ENCODE results near the gene LIMK2.
"Not testable (repeated sequence)": the region's sequence is repeated elsewhere in the genome, so short reads cannot be mapped to it uniquely, and the experiment has no call there.

Gene LIMK2

GRCh38 chr22:31192513-31192912 is 19.6 kb upstream of the LIMK2 start:
- H3K36me3 ChIP-seq (ENCODE audit: control insufficient read depth, insufficient read depth, low read length): no peaks in the 10 kb centered on the region
- no peaks in the 10 kb centered on the region for H3K79me1 ChIP-seq (ENCODE audit: low read length)
- no peak overlapping the region for H3K56ac ChIP-seq (ENCODE audit: low read length)
- H2BK5ac ChIP-seq (ENCODE audit: low read length): no peak overlapping the region
- H2BK15ac ChIP-seq (replicated peaks; ENCODE audit: low read depth): no peak overlapping the region
- no peak overlapping the region for H3K4me2 ChIP-seq (ENCODE audit: low read length)
- no peaks in the 10 kb centered on the region for H3K79me2 ChIP-seq (ENCODE audit: control insufficient read depth, insufficient read depth, low read length)
- H4K8ac ChIP-seq (ENCODE audit: low read depth, low read length): no peak overlapping the region
- H4K5ac ChIP-seq (ENCODE audit: low read length): no peak overlapping the region
- no peak overlapping the region for H3K4me3 ChIP-seq (ENCODE audit: low read length)
- H2AK5ac ChIP-seq (ENCODE audit: low read length): no peak overlapping the region
- H3K27ac ChIP-seq (ENCODE audit: low read depth, low read length): no peak overlapping the region
- no peaks in the 10 kb centered on the region for H3K4me1 ChIP-seq (ENCODE audit: control insufficient read depth, low read depth, low read length)
- no peak overlapping the region for H3K4ac ChIP-seq (ENCODE audit: low read depth, low read length)
- no peak overlapping the region for H3K9ac ChIP-seq (ENCODE audit: low read length)
- H2BK120ac ChIP-seq (ENCODE audit: low read depth, low read length): no peak overlapping the region
- no peak overlapping the region for H3K18ac ChIP-seq (ENCODE audit: low read length)
- H3K23ac ChIP-seq (ENCODE audit: low read length): no peak overlapping the region
- no CpG with 5 or more reads among the region's 2 CpGs for WGBS (ENCODE audit: extremely low coverage, insufficient coverage, low lambda C conversion rate)
- no peaks in the 10 kb centered on the region for H3K27me3 ChIP-seq (ENCODE audit: insufficient read depth, low read length, poor library complexity)
- peak; percentile 87 for DNase-seq

GRCh38 chr22:31193092-31193491 is 19.0 kb upstream of the LIMK2 start:
- Histone ChIP-seq H2BK15ac (replicated peaks; ENCODE audit: low read depth) (no peak overlapping the region), H3K4me3 (ENCODE audit: low read length) (no peak overlapping the region), H3K4ac (ENCODE audit: low read depth, low read length) (no peak overlapping the region), H3K4me2 (ENCODE audit: low read length) (no peak overlapping the region), H2BK120ac (ENCODE audit: low read depth, low read length) (no peak overlapping the region), H2BK5ac (ENCODE audit: low read length) (no peak overlapping the region), H3K18ac (ENCODE audit: low read length) (no peak overlapping the region), H4K5ac (ENCODE audit: low read length) (no peak overlapping the region), H3K56ac (ENCODE audit: low read length) (no peak overlapping the region), H3K27ac (ENCODE audit: low read depth, low read length) (no peak overlapping the region), H4K8ac (ENCODE audit: low read depth, low read length) (no peak overlapping the region), H3K23ac (ENCODE audit: low read length) (no peak overlapping the region), H3K4me1 (ENCODE audit: control insufficient read depth, low read depth, low read length) (no peaks in the 10 kb centered on the region), H3K9ac (ENCODE audit: low read length) (no peak overlapping the region), H3K36me3 (ENCODE audit: control insufficient read depth, insufficient read depth, low read length) (no peaks in the 10 kb centered on the region), H2AK5ac (ENCODE audit: low read length) (no peak overlapping the region), H3K27me3 (ENCODE audit: insufficient read depth, low read length, poor library complexity) (no peaks in the 10 kb centered on the region), H3K79me1 (ENCODE audit: low read length) (no peaks in the 10 kb centered on the region), H3K79me2 (ENCODE audit: control insufficient read depth, insufficient read depth, low read length) (no peaks in the 10 kb centered on the region)
- no CpG with 5 or more reads among the region's 3 CpGs for WGBS (ENCODE audit: extremely low coverage, insufficient coverage, low lambda C conversion rate)
- DNase-seq: peak; percentile 58

GRCh38 chr22:31194681-31195080 is 17.4 kb upstream of the LIMK2 start:
- not testable (repeated sequence) for DNase-seq; H3K18ac ChIP-seq (ENCODE audit: low read length); H4K8ac ChIP-seq (ENCODE audit: low read depth, low read length); H2BK120ac ChIP-seq (ENCODE audit: low read depth, low read length); H3K4me3 ChIP-seq (ENCODE audit: low read length); H3K27me3 ChIP-seq (ENCODE audit: insufficient read depth, low read length, poor library complexity); H4K5ac ChIP-seq (ENCODE audit: low read length); H3K4me2 ChIP-seq (ENCODE audit: low read length); H3K56ac ChIP-seq (ENCODE audit: low read length); H3K4ac ChIP-seq (ENCODE audit: low read depth, low read length); H3K27ac ChIP-seq (ENCODE audit: low read depth, low read length); H2AK5ac ChIP-seq (ENCODE audit: low read length); H2BK5ac ChIP-seq (ENCODE audit: low read length); H2BK15ac ChIP-seq (replicated peaks; ENCODE audit: low read depth); H3K79me1 ChIP-seq (ENCODE audit: low read length); H3K36me3 ChIP-seq (ENCODE audit: control insufficient read depth, insufficient read depth, low read length); H3K9ac ChIP-seq (ENCODE audit: low read length); H3K4me1 ChIP-seq (ENCODE audit: control insufficient read depth, low read depth, low read length); H3K23ac ChIP-seq (ENCODE audit: low read length); H3K79me2 ChIP-seq (ENCODE audit: control insufficient read depth, insufficient read depth, low read length)
- WGBS (ENCODE audit: extremely low coverage, insufficient coverage, low lambda C conversion rate): no CpG with 5 or more reads among the region's 5 CpGs

GRCh38 chr22:31199187-31199586 is 12.9 kb upstream of the LIMK2 start:
- no peak overlapping the region for H2BK5ac ChIP-seq (ENCODE audit: low read length)
- H3K4me3 ChIP-seq (ENCODE audit: low read length): no peak overlapping the region
- no peak overlapping the region for H3K4me2 ChIP-seq (ENCODE audit: low read length)
- no peak overlapping the region for H2BK15ac ChIP-seq (replicated peaks; ENCODE audit: low read depth)
- no peaks in the 10 kb centered on the region for H3K4me1 ChIP-seq (ENCODE audit: control insufficient read depth, low read depth, low read length)
- H3K23ac ChIP-seq (ENCODE audit: low read length): no peak overlapping the region
- peak; percentile 66 for DNase-seq
- H3K79me1 ChIP-seq (ENCODE audit: low read length): no peaks in the 10 kb centered on the region
- no peaks in the 10 kb centered on the region for H3K79me2 ChIP-seq (ENCODE audit: control insufficient read depth, insufficient read depth, low read length)
- H3K18ac ChIP-seq (ENCODE audit: low read length): no peak overlapping the region
- peaks cover 1% of the 10 kb centered on the region for H3K36me3 ChIP-seq (ENCODE audit: control insufficient read depth, insufficient read depth, low read length)
- no peak overlapping the region for H4K5ac ChIP-seq (ENCODE audit: low read length)
- no peak overlapping the region for H2BK120ac ChIP-seq (ENCODE audit: low read depth, low read length)
- H3K9ac ChIP-seq (ENCODE audit: low read length): no peak overlapping the region
- no peak overlapping the region for H2AK5ac ChIP-seq (ENCODE audit: low read length)
- WGBS (ENCODE audit: extremely low coverage, insufficient coverage, low lambda C conversion rate): no CpG with 5 or more reads among the region's 3 CpGs
- no peak overlapping the region for H4K8ac ChIP-seq (ENCODE audit: low read depth, low read length)
- H3K56ac ChIP-seq (ENCODE audit: low read length): no peak overlapping the region
- no peaks in the 10 kb centered on the region for H3K27me3 ChIP-seq (ENCODE audit: insufficient read depth, low read length, poor library complexity)
- H3K4ac ChIP-seq (ENCODE audit: low read depth, low read length): no peak overlapping the region
- no peak overlapping the region for H3K27ac ChIP-seq (ENCODE audit: low read depth, low read length)

- not testable (repeated sequence) for H3K4me3 ChIP-seq (ENCODE audit: low read length); H4K8ac ChIP-seq (ENCODE audit: low read depth, low read length)
- WGBS (ENCODE audit: extremely low coverage, insufficient coverage, low lambda C conversion rate): no CpG with 5 or more reads among the region's 8 CpGs
These were observed 7.6 kb upstream of the LIMK2 start for GRCh38 chr22:31204352-31204984.

GRCh38 chr22:31205059-31205458 is 7.0 kb upstream of the LIMK2 start:
- H3K79me1 ChIP-seq (ENCODE audit: low read length); H3K79me2 ChIP-seq (ENCODE audit: control insufficient read depth, insufficient read depth, low read length): not testable (repeated sequence)
- no CpG with 5 or more reads among the region's 4 CpGs for WGBS (ENCODE audit: extremely low coverage, insufficient coverage, low lambda C conversion rate)

More at GRCh38 chr22:31204352-31204984, 7.6 kb upstream of the LIMK2 start:
- not testable (repeated sequence) for H3K4ac ChIP-seq (ENCODE audit: low read depth, low read length); H3K9ac ChIP-seq (ENCODE audit: low read length); DNase-seq; H3K79me1 ChIP-seq (ENCODE audit: low read length); H3K4me1 ChIP-seq (ENCODE audit: control insufficient read depth, low read depth, low read length); H2BK5ac ChIP-seq (ENCODE audit: low read length); H3K27me3 ChIP-seq (ENCODE audit: insufficient read depth, low read length, poor library complexity); H3K23ac ChIP-seq (ENCODE audit: low read length); H3K56ac ChIP-seq (ENCODE audit: low read length); H2AK5ac ChIP-seq (ENCODE audit: low read length); H3K36me3 ChIP-seq (ENCODE audit: control insufficient read depth, insufficient read depth, low read length); H3K18ac ChIP-seq (ENCODE audit: low read length); H3K4me2 ChIP-seq (ENCODE audit: low read length); H4K5ac ChIP-seq (ENCODE audit: low read length); H2BK15ac ChIP-seq (replicated peaks; ENCODE audit: low read depth); H3K27ac ChIP-seq (ENCODE audit: low read depth, low read length); H2BK120ac ChIP-seq (ENCODE audit: low read depth, low read length); H3K79me2 ChIP-seq (ENCODE audit: control insufficient read depth, insufficient read depth, low read length)

More at GRCh38 chr22:31205059-31205458, 7.0 kb upstream of the LIMK2 start:
- not testable (repeated sequence) for H3K4me2 ChIP-seq (ENCODE audit: low read length); H3K27me3 ChIP-seq (ENCODE audit: insufficient read depth, low read length, poor library complexity); H2BK15ac ChIP-seq (replicated peaks; ENCODE audit: low read depth); H3K4ac ChIP-seq (ENCODE audit: low read depth, low read length); H3K56ac ChIP-seq (ENCODE audit: low read length); H3K18ac ChIP-seq (ENCODE audit: low read length); H3K27ac ChIP-seq (ENCODE audit: low read depth, low read length); H4K8ac ChIP-seq (ENCODE audit: low read depth, low read length); H3K23ac ChIP-seq (ENCODE audit: low read length); DNase-seq; H2AK5ac ChIP-seq (ENCODE audit: low read length); H3K9ac ChIP-seq (ENCODE audit: low read length); H2BK120ac ChIP-seq (ENCODE audit: low read depth, low read length); H3K4me3 ChIP-seq (ENCODE audit: low read length); H2BK5ac ChIP-seq (ENCODE audit: low read length); H4K5ac ChIP-seq (ENCODE audit: low read length); H3K4me1 ChIP-seq (ENCODE audit: control insufficient read depth, low read depth, low read length); H3K36me3 ChIP-seq (ENCODE audit: control insufficient read depth, insufficient read depth, low read length)

Measured in mesendoderm (in vitro differentiated cells).